Colonic mucosa (tissue), 4 donors: ENCODE results near the gene LAMA5. TPM values are rescaled to one million over a fixed set of nuclear protein-coding genes. Genes with fewer than 3 reads are reported as not detected.

Source experiments
- DNase-seq: peaks from one replicate; pipeline ENCODE4 v3.0.0-alpha.2; 2020
- H3K27ac ChIP-seq: fragments of 200-600 bp; one replicate; pipeline ENCODE4 v1.8.0; 2021
- H3K27me3 ChIP-seq: fragments of 200-600 bp; one replicate; pipeline ENCODE4 v1.8.0; 2021
- H3K36me3 ChIP-seq: fragments of 200-600 bp; one replicate; pipeline ENCODE4 v1.8.0; 2021
- H3K4me1 ChIP-seq: fragments of 200-600 bp; one replicate; pipeline ENCODE4 v1.8.0; 2021; ENCODE audit warnings: mild to moderate bottlenecking
- H3K4me3 ChIP-seq: fragments of 200-600 bp; one replicate; pipeline ENCODE4 v1.8.0; 2021
- H3K9ac ChIP-seq, 2 donors: one replicate each; pipeline ENCODE4 v1.7.0; 2013; ENCODE audit warnings: control low read depth in 2 of 2, low read depth in 2 of 2, low read length in 2 of 2
- H3K9me3 ChIP-seq: fragments of 200-600 bp; one replicate; pipeline ENCODE4 v1.8.0; 2021
- CTCF ChIP-seq: fragments of 200-600 bp; IDR thresholded peaks from one replicate; pipeline ENCODE4 v1.8.0; 2022; ENCODE audit warnings: antibody characterized with exemption, mild to moderate bottlenecking
- intact Hi-C: fragments of 100-400 bp; cut with DNase I; formaldehyde crosslinking; loops from one replicate; pipeline ENCODE4 v1.14.1; 2022
- total RNA-seq, 2 donors: library from RNA; stranded (reverse); fragmentation: NEBNext Ultra II Directional in 1 of 2; extraction: Animal tissue kit (Norgen Biotek cat#: 25700) in 1 of 2; gene quantifications; one replicate each; pipeline ENCODE4 v1.2.1, GENCODE V29; 2021
- donor health status: healthy.
- donor health status: DM: no; HTN: no; CAD: no.
- donor health status: DM: no; HTN: no; CAD: no.

Gene LAMA5
- total RNA-seq, 2 donors from 2014 or later, result 32.5 to 35.5 TPM

DNA sequence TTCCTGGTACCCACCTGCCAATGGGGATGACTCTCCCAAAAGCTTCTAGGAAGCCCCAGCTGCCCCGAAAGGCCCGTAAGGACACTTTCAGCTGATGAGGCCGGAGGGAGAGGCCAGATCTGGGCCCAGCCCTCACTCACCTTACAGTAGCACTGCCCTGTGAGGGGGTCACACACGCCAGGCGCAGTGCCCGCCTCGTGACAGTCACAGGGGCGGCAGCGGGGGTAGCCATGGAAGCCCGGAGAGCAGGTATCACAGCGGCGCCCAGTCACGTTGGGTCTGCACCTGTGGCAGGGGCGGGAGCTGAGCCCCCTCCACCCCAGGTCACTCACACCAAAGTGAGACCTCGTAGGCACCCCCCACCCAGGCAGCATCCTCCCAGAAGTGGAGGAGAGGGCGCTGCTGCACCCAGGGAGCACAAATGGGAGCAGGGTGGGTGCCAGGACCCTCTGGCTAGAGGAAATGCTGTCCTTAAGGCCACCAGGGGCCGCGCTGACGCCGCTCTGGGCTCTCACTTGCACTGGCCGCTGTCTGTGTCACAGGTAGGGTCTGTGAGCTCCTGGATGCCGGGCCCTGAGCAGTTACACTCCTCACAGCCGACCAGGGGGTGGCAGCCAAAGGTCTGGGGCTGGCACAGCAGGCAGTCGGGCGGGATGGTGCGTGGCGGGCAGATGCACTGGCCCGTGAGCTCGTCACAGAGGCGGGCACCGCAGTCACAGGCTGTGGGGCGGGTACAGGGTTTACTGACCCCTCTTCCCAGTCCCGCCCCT, 39.2 kb downstream of the LAMA5 start:
- Histone ChIP-seq H3K4me1 (no peaks in the 10 kb centered on the region), H3K36me3 (no peaks in the 10 kb centered on the region)

GRCh38 chr20:62326959-62327725, 40.0 kb downstream of the LAMA5 start:
- Histone ChIP-seq H3K36me3 (no peaks in the 10 kb centered on the region), H3K27ac (no peak overlapping the region), H3K27me3 (no peaks in the 10 kb centered on the region), H3K4me3 (no peak overlapping the region), H3K4me1 (no peaks in the 10 kb centered on the region), H3K9ac (no peak overlapping the region), H3K9me3 (no peaks in the 10 kb centered on the region)
- intact Hi-C loops, result no loop called here
- TF ChIP-seq CTCF, result no peak
- no peak for DNase-seq

More for the DNA sequence above, 39.2 kb downstream of the LAMA5 start:
- DNase-seq, result no peak
- TF ChIP-seq CTCF, result no peak
- Histone ChIP-seq H3K27ac (no peak overlapping the region), H3K4me3 (no peak overlapping the region), H3K27me3 (no peaks in the 10 kb centered on the region), H3K9me3 (no peaks in the 10 kb centered on the region), H3K9ac (no peak overlapping the region)
- intact Hi-C loops, result no loop called here

- H3K27me3 ChIP-seq, result no peaks in the 10 kb centered on the region
- H3K27ac ChIP-seq, result no peak overlapping the region
- TF ChIP-seq CTCF, result no peak
- no peak overlapping the region for H3K4me3 ChIP-seq
- DNase-seq, result no peak
- no peak overlapping the region for H3K9ac ChIP-seq
- H3K36me3 ChIP-seq, result no peaks in the 10 kb centered on the region
- no peaks in the 10 kb centered on the region for H3K9me3 ChIP-seq
- no peaks in the 10 kb centered on the region for H3K4me1 ChIP-seq
- intact Hi-C loops, result no loop called here
These were observed 40.6 kb downstream of the LAMA5 start for GRCh38 chr20:62326559-62326958.

GRCh38 chr20:62325172-62325905, 41.8 kb downstream of the LAMA5 start:
- no peak for DNase-seq
- intact Hi-C loops, result no loop called here
- Histone ChIP-seq H3K27me3 (no peaks in the 10 kb centered on the region), H3K9me3 (no peaks in the 10 kb centered on the region), H3K4me1 (no peaks in the 10 kb centered on the region), H3K9ac (no peak overlapping the region), H3K36me3 (no peaks in the 10 kb centered on the region), H3K4me3 (no peak overlapping the region), H3K27ac (no peak overlapping the region)
- no peak for TF ChIP-seq CTCF
